GM12878 (cell line): Measurements from ENCODE around the gene ADGRD1. TPM values are rescaled to one million over a fixed set of nuclear protein-coding genes. Genes with fewer than 3 reads are reported as not detected.

Experiments
- ATAC-seq: fragments of 200-7000 bp; cut with Tn5 transposase; 3 replicates; pipeline ENCODE4 v1.9.1; 2020; ENCODE audit warnings: mild to moderate bottlenecking, moderate library complexity
- BruUV-seq: library from RNA; stranded (reverse); fragments of 400-500 nt; replicated peaks from 2 replicates; lab custom pipeline; 2021; lab: Mats Ljungman, UMichigan
- CTCF ChIA-PET: fragments of 300-600 bp; sonication (Branson Sonifier 250); formaldehyde crosslinking; extraction: SDS; loops from one replicate; lab custom pipeline; 2021; ENCODE audit warnings: inconsistent platforms; lab: Yijun Ruan, JAX
- POLR2A ChIA-PET: fragments of 350-600 bp; formaldehyde crosslinking; extraction: SDS; loops from one replicate; lab custom pipeline; 2021; ENCODE audit warnings: inconsistent platforms; lab: Charles Lee
- RAD21 ChIA-PET: fragments of 300-600 bp; sonication (Branson Sonifier 250); formaldehyde crosslinking; loops from one replicate; lab custom pipeline; 2023; ENCODE audit warnings: antibody characterized with exemption; ENCODE audit not compliant: unreplicated experiment; lab: Charles Lee
- SMC1A ChIA-PET: fragments of 300-600 bp; sonication (Branson Sonifier 250); formaldehyde crosslinking; loops from one replicate; lab custom pipeline; 2023; ENCODE audit not compliant: unreplicated experiment, uncharacterized antibody; lab: Charles Lee
- DNase-seq: peaks from one replicate; pipeline ENCODE4 v3.0.0-alpha.2; 2011; ENCODE audit warnings: low read depth, low spot score
- FAIRE-seq: peaks from 3 replicates; lab custom pipeline; 2011; peaks lifted over from hg19 to GRCh38; lab: Jason Lieb, UNC
- H2AFZ ChIP-seq: 2 replicates; pipeline ENCODE4 v1.6.0; 2011; ENCODE audit warnings: low read depth, low read length, control low read depth; ENCODE audit not compliant: control insufficient read depth
- H3K27ac ChIP-seq: 2 replicates; pipeline ENCODE4 v1.5.1; 2011; ENCODE audit warnings: control low read depth; ENCODE audit not compliant: control insufficient read depth, insufficient read depth
- H3K27me3 ChIP-seq, 2 experiments: replicated peaks in 1 of 2; 2 replicates each; pipeline versions ENCODE4 v1.6.0 to v1.6.1; 2011; ENCODE audit warnings: low read length in 1 of 2; ENCODE audit not compliant: control insufficient read depth in 2 of 2, insufficient read depth in 2 of 2
- H3K36me3 ChIP-seq, 2 experiments: 2 replicates each; pipeline ENCODE4 v1.5.1; 2011; ENCODE audit warnings: low read length in 1 of 2; ENCODE audit not compliant: control insufficient read depth in 2 of 2, insufficient read depth in 2 of 2
- H3K4me1 ChIP-seq: 2 replicates; pipeline ENCODE4 v1.6.1; 2011; ENCODE audit warnings: mild to moderate bottlenecking, low read length, moderate library complexity, mixed read lengths; ENCODE audit not compliant: control insufficient read depth, insufficient read depth
- H3K4me2 ChIP-seq: 2 replicates; pipeline ENCODE4 v1.6.0; 2011; ENCODE audit warnings: control low read depth; ENCODE audit not compliant: control insufficient read depth, insufficient read depth
- H3K4me3 ChIP-seq: fragments of 200-600 bp; sonication (generic); 2 replicates; pipeline ENCODE4 v1.5.1; 2016
- H3K79me2 ChIP-seq: 2 replicates; pipeline ENCODE4 v1.6.0; 2011; ENCODE audit warnings: low read length; ENCODE audit not compliant: control insufficient read depth, insufficient read depth
- H3K9ac ChIP-seq: 2 replicates; pipeline ENCODE4 v1.8.0; 2011; ENCODE audit warnings: low read length, control low read depth, mixed read lengths; ENCODE audit not compliant: control insufficient read depth, insufficient read depth
- H3K9me3 ChIP-seq: replicated peaks from 3 replicates; pipeline ENCODE4 v1.5.1; 2011; ENCODE audit warnings: mild to moderate bottlenecking, low read length; ENCODE audit not compliant: control insufficient read depth, insufficient read depth
- H4K20me1 ChIP-seq: 2 replicates; pipeline ENCODE4 v1.6.0; 2011; ENCODE audit not compliant: control insufficient read depth, insufficient read depth
- ATF2 ChIP-seq: IDR thresholded peaks from 2 replicates; pipeline ENCODE4 v1.6.1; 2012; ENCODE audit warnings: low read length, inconsistent platforms
- EED ChIP-seq: sonication (generic); IDR thresholded peaks from 2 replicates; pipeline ENCODE4 v1.6.1; 2016; ENCODE audit warnings: antibody characterized with exemption, low read depth
- HSF1 ChIP-seq: fragments of 150-350 bp; IDR thresholded peaks from 2 replicates; pipeline ENCODE4 v1.6.1; 2014; ENCODE audit warnings: mild to moderate bottlenecking, low read depth, low read length
- PKNOX1 ChIP-seq: fragments of 450-650 bp; IDR thresholded peaks from 2 replicates; pipeline ENCODE4 v1.6.1; 2016; ENCODE audit warnings: mild to moderate bottlenecking
- POU2F2 ChIP-seq: IDR thresholded peaks from 3 replicates; pipeline ENCODE4 v1.6.1; 2011; ENCODE audit warnings: low read depth, mild to moderate bottlenecking, low read length, borderline replicate concordance
- SMAD5 ChIP-seq: IDR thresholded peaks from 2 replicates; pipeline ENCODE4 v1.6.1; 2016; ENCODE audit warnings: antibody characterized with exemption, low read depth
- SUPT20H ChIP-seq: IDR thresholded peaks from 2 replicates; pipeline ENCODE4 v1.6.1; 2011; ENCODE audit warnings: low read depth, mild to moderate bottlenecking, low read length, moderate library complexity, borderline replicate concordance; ENCODE audit not compliant: control insufficient read depth
- SUZ12 ChIP-seq: fragments of 200-600 bp; sonication (generic); IDR thresholded peaks from one replicate; pipeline ENCODE4 v1.6.1; 2018; ENCODE audit warnings: antibody characterized with exemption, mild to moderate bottlenecking; ENCODE audit not compliant: unreplicated experiment
- TCF3 ChIP-seq: IDR thresholded peaks from 2 replicates; pipeline ENCODE4 v1.6.1; 2012; ENCODE audit warnings: low read depth, mild to moderate bottlenecking, low read length, borderline replicate concordance; ENCODE audit not compliant: insufficient read depth
- WRNIP1 ChIP-seq: IDR thresholded peaks from 2 replicates; pipeline ENCODE4 v1.6.1; 2011; ENCODE audit warnings: low read depth, low read length, improper control_type of control experiment, borderline replicate concordance
- YBX1 ChIP-seq: fragments of 450-650 bp; IDR thresholded peaks from 2 replicates; pipeline ENCODE4 v1.6.1; 2016; ENCODE audit warnings: antibody characterized with exemption
- ZBTB33 ChIP-seq: fragments of 450-650 bp; IDR thresholded peaks from 2 replicates; pipeline ENCODE4 v1.6.1; 2017; ENCODE audit warnings: mild to moderate bottlenecking
- WGBS: methylation state at CpG from one replicate; pipeline ENCODE4 v1.1.6; 2016; ENCODE audit warnings: low lambda C conversion rate; ENCODE audit not compliant: insufficient replicate concordance, insufficient coverage; ENCODE audit errors: missing lambda C conversion rate; 5-methylcytosine and 5-hydroxymethylcytosine counted together
- in situ Hi-C: fragments of 300-500 bp; cut with MboI; formaldehyde crosslinking; loops from 9 replicates; pipeline ENCODE4 v1.14.3; 2018; ENCODE audit warnings: mixed read lengths
- intact Hi-C: fragments of 100-400 bp; cut with micrococcal nuclease; formaldehyde crosslinking; loops from one replicate; pipeline ENCODE4 v1.14.2; 2022; ENCODE audit not compliant: unreplicated experiment
- polyA plus RNA-seq, 11 experiments: library from polyadenylated mRNA; depleted of rRNA in 4 of 11; unstranded in 6 of 11; stranded (reverse) in 5 of 11; fragments of >200 nt; fragmentation: Nextera tagmentation in 4 of 11; fragmentation: Illumina TruSeq in 1 of 11; extraction: Ambion mirVana in 4 of 11; extraction: Trizol in 1 of 11; gene quantifications; 1 replicate in 1 of 11; 2 replicates in 10 of 11; pipeline versions ENCODE4 v1.2.1 to v1.2.3, GENCODE V29; 2011 to 2016; ENCODE audit warnings: inconsistent platforms in 2 of 11, missing spikeins in 2 of 11, low read depth in 1 of 11
- total RNA-seq, 4 experiments: library from RNA; depleted of rRNA in 3 of 4; stranded (reverse); fragments of >200 nt in 3 of 4; fragmentation: Illumina TruSeq in 1 of 4; extraction: Trizol in 1 of 4; gene quantifications; 2 replicates each; pipeline versions ENCODE4 v1.2.1 to v1.2.3, GENCODE V29; 2013 to 2021

Gene ADGRD1
- total and polyA plus RNA-seq, 10 of the 15 experiments (the other 5 are each of a cell fraction or from before 2014, with no cell fraction given): 0.15 to 12.7 (median 1.2) TPM

GRCh38 chr12:131040491-131040890, 86.8 kb downstream of the ADGRD1 start (continued):
- TF ChIP-seq SUPT20H: no peak

- Histone ChIP-seq H3K4me3 (no peak overlapping the region), H3K27me3 (no peaks in the 10 kb centered on the region), H3K36me3 (no peaks in the 10 kb centered on the region), H3K27ac (no peak overlapping the region), H3K9me3 (no peaks in the 10 kb centered on the region), H3K79me2 (no peaks in the 10 kb centered on the region), H3K9ac (no peak overlapping the region), H3K4me1 (no peaks in the 10 kb centered on the region), H3K4me2 (no peak overlapping the region), H4K20me1 (no peaks in the 10 kb centered on the region), H2AFZ (no peak overlapping the region)
- ATAC-seq (no peak), FAIRE-seq (no peak), DNase-seq (no peak)
- in situ Hi-C loops: no loop called here
- SMC1A ChIA-PET: no interaction called here
- no peak for TF ChIP-seq WRNIP1
- no peak for TF ChIP-seq PKNOX1
- TF ChIP-seq ATF2: no peak
- TF ChIP-seq ZBTB33: no peak
- no peak for TF ChIP-seq YBX1
- TF ChIP-seq SMAD5: no peak
- no peak for TF ChIP-seq POU2F2
- no peak for TF ChIP-seq EED
- no peak for TF ChIP-seq SUZ12
- TF ChIP-seq TCF3: no peak
- TF ChIP-seq HSF1: no peak
- POLR2A ChIA-PET: interaction anchor here (0.6 kb wide), 1 partner anchor 10 kb away, joined by 3 read pairs; no protein-coding TSS in a partner anchor
- BruUV-seq: no TSS peak
- 66% methylated on average over 20 of the region's 20 CpGs for WGBS
- intact Hi-C loops: no loop called here
- CTCF ChIA-PET: no interaction called here
- RAD21 ChIA-PET: no interaction called here
Measured at GRCh38 chr12:131041216-131041967, 87.7 kb downstream of the ADGRD1 start.
